SK-N-SH (cell line): ENCODE data around the gene SPATA16. TPM values are rescaled to one million over a fixed set of nuclear protein-coding genes. Genes with fewer than 3 reads are reported as not detected.

Experiments used
- CTCF ChIA-PET: fragments of 300-600, 350-600 bp; formaldehyde crosslinking; extraction: SDS; loops from one replicate; lab custom pipeline; 2021; lab: Yijun Ruan, JAX
- POLR2A ChIA-PET: fragments of 350-600 bp; sonication (Branson Sonifier 250); formaldehyde crosslinking; extraction: SDS; loops from one replicate; lab custom pipeline; 2020; ENCODE audit warnings: antibody characterized with exemption, inconsistent platforms; lab: Yijun Ruan, JAX
- DNase-seq: peaks from one replicate; pipeline ENCODE4 v3.0.0; 2012
- H2AFZ ChIP-seq: fragments of 200-600 bp; sonication (generic); 2 replicates; pipeline ENCODE4 v1.8.1; 2016; ENCODE audit warnings: antibody characterized with exemption, mild to moderate bottlenecking, low read depth
- H3F3A ChIP-seq: fragments of 200-600 bp; sonication (generic); replicated peaks from 2 replicates; pipeline ENCODE3; 2016; ENCODE audit warnings: antibody characterized with exemption, mild to moderate bottlenecking; ENCODE audit not compliant: insufficient read depth
- H3K27ac ChIP-seq, 2 experiments: fragments of 200-500 bp in 1 of 2; fragments of 200-600 bp in 1 of 2; sonication (Bioruptor generic) in 1 of 2; sonication (generic), shearing (Covaris generic) in 1 of 2; 2 replicates each; pipeline versions ENCODE4 v1.5.1 to v1.6.1; 2014 to 2016; ENCODE audit warnings: low read depth in 2 of 2, inconsistent platforms in 1 of 2, low read length in 1 of 2, mild to moderate bottlenecking in 1 of 2, mixed read lengths in 1 of 2
- H3K27me3 ChIP-seq: fragments of 200-600 bp; sonication (generic), shearing (Covaris generic); 2 replicates; pipeline ENCODE4 v1.6.1; 2016; ENCODE audit warnings: mixed run types; ENCODE audit not compliant: insufficient read depth
- H3K36me3 ChIP-seq, 2 experiments: fragments of 200-500 bp in 1 of 2; fragments of 200-600 bp in 1 of 2; sonication (Bioruptor generic) in 1 of 2; sonication (generic) in 1 of 2; replicated peaks in 1 of 2; 2 replicates each; pipeline versions ENCODE3 to v1.5.1; 2014 to 2016; ENCODE audit warnings: low read length in 1 of 2, mild to moderate bottlenecking in 1 of 2; ENCODE audit not compliant: insufficient read depth in 2 of 2, control insufficient read depth in 1 of 2
- H3K4me1 ChIP-seq, 2 experiments: fragments of 200-500 bp in 1 of 2; fragments of 200-600 bp in 1 of 2; sonication (Bioruptor generic) in 1 of 2; sonication (generic), shearing (Covaris generic) in 1 of 2; 2 replicates each; pipeline versions ENCODE4 v1.5.1 to v1.6.1; 2014 to 2016; ENCODE audit warnings: low read depth in 1 of 2, low read length in 1 of 2, mixed run types in 1 of 2; ENCODE audit not compliant: insufficient read depth in 2 of 2, control insufficient read depth in 1 of 2
- H3K4me2 ChIP-seq: fragments of 200-600 bp; sonication (generic), shearing (Covaris generic); 2 replicates; pipeline ENCODE4 v1.6.1; 2017; ENCODE audit warnings: mixed run types
- H3K4me3 ChIP-seq, 2 experiments: fragments of 200-500 bp in 1 of 2; fragments of 200-600 bp in 1 of 2; sonication (Bioruptor generic) in 1 of 2; sonication (generic), shearing (Covaris generic) in 1 of 2; 2 replicates each; pipeline versions ENCODE4 v1.5.1 to v1.8.1; 2014 to 2016; ENCODE audit warnings: low read depth in 2 of 2, inconsistent platforms in 1 of 2, low read length in 1 of 2, mild to moderate bottlenecking in 1 of 2, mixed read lengths in 1 of 2, moderate library complexity in 1 of 2
- H3K79me2 ChIP-seq: fragments of 200-600 bp; sonication (generic); 2 replicates; pipeline ENCODE4 v1.8.1; 2017; ENCODE audit warnings: mild to moderate bottlenecking; ENCODE audit not compliant: insufficient read depth
- H3K9ac ChIP-seq: fragments of 200-600 bp; sonication (generic); 2 replicates; pipeline ENCODE4 v1.6.1; 2017; ENCODE audit warnings: mixed run types
- H3K9me2 ChIP-seq: fragments of 200-600 bp; sonication (generic); 2 replicates; pipeline ENCODE4 v1.6.1; 2017; ENCODE audit warnings: mixed run types
- H3K9me3 ChIP-seq: fragments of 200-600 bp; sonication (generic); 2 replicates; pipeline ENCODE4 v1.6.1; 2017; ENCODE audit warnings: mixed run types, mild to moderate bottlenecking, moderate library complexity
- H4K20me1 ChIP-seq: fragments of 200-600 bp; sonication (generic); 2 replicates; pipeline ENCODE4 v1.6.1; 2017; ENCODE audit warnings: mild to moderate bottlenecking, mixed run types; ENCODE audit not compliant: insufficient read depth
- CHD2 ChIP-seq: fragments of 150-350 bp; IDR thresholded peaks from 2 replicates; pipeline ENCODE4 v1.6.1; 2018; ENCODE audit warnings: low read length; ENCODE audit not compliant: partially characterized antibody
- ELF1 ChIP-seq: IDR thresholded peaks from 2 replicates; pipeline ENCODE4 v1.4.0; 2012
- EP300 ChIP-seq, 2 experiments: IDR thresholded peaks; 2 replicates each; pipeline versions ENCODE4 v1.4.0 to v1.6.1; 2012; ENCODE audit warnings: borderline replicate concordance in 1 of 2, low read depth in 1 of 2, low read length in 1 of 2
- EZH2phosphoT487 ChIP-seq: fragments of 200-600 bp; sonication (generic); IDR thresholded peaks from 2 replicates; pipeline ENCODE4 v1.6.1; 2017; ENCODE audit warnings: low read depth, mixed run types, mild to moderate bottlenecking, antibody characterized with exemption, moderate library complexity, borderline replicate concordance
- FOSL2 ChIP-seq: IDR thresholded peaks from 2 replicates; pipeline ENCODE4 v1.4.0; 2012; ENCODE audit warnings: low read depth, mild to moderate bottlenecking, moderate library complexity, borderline replicate concordance
- FOXM1 ChIP-seq: IDR thresholded peaks from 2 replicates; pipeline ENCODE4 v1.4.0; 2012; ENCODE audit warnings: low read depth, mild to moderate bottlenecking
- GABPA ChIP-seq: IDR thresholded peaks from 2 replicates; pipeline ENCODE4 v1.4.0; 2012; ENCODE audit warnings: low read depth, mild to moderate bottlenecking
- GATA2 ChIP-seq: sonication (generic); formaldehyde crosslinking; IDR thresholded peaks from 2 replicates; pipeline ENCODE4 v1.5.0; 2020; ENCODE audit warnings: mild to moderate bottlenecking, missing genetic modification reagents
- JUND ChIP-seq: IDR thresholded peaks from 2 replicates; pipeline ENCODE4 v1.4.0; 2012
- MAX ChIP-seq: IDR thresholded peaks from 2 replicates; pipeline ENCODE4 v1.4.0; 2012; ENCODE audit warnings: low read depth
- MEF2A ChIP-seq: IDR thresholded peaks from 2 replicates; pipeline ENCODE4 v1.4.0; 2012; ENCODE audit warnings: low read depth, borderline replicate concordance
- MXI1 ChIP-seq: IDR thresholded peaks from 2 replicates; pipeline ENCODE4 v1.6.1; 2012; ENCODE audit warnings: mild to moderate bottlenecking, low read depth, low read length, improper control_type of control experiment
- NFIC ChIP-seq: IDR thresholded peaks from 2 replicates; pipeline ENCODE4 v1.4.0; 2012; ENCODE audit warnings: borderline replicate concordance
- NRF1 ChIP-seq: IDR thresholded peaks from 2 replicates; pipeline ENCODE4 v1.6.1; 2012; ENCODE audit warnings: low read depth, mild to moderate bottlenecking, low read length
- PBX3 ChIP-seq: IDR thresholded peaks from 2 replicates; pipeline ENCODE4; 2012
- TAF1 ChIP-seq: IDR thresholded peaks from 2 replicates; pipeline ENCODE4 v1.6.1; 2012; ENCODE audit warnings: low read depth, mild to moderate bottlenecking, low read length, moderate library complexity, borderline replicate concordance
- TEAD4 ChIP-seq: IDR thresholded peaks from 2 replicates; pipeline ENCODE4 v1.4.0; 2012; ENCODE audit warnings: mild to moderate bottlenecking, borderline replicate concordance; ENCODE audit not compliant: insufficient read depth
- USF1 ChIP-seq: IDR thresholded peaks from 2 replicates; pipeline ENCODE4 v1.4.0; 2012; ENCODE audit warnings: low read depth, borderline replicate concordance
- USF2 ChIP-seq: fragments of 150-350 bp; IDR thresholded peaks from 2 replicates; pipeline ENCODE4 v1.6.1; 2017; ENCODE audit warnings: antibody characterized with exemption, low read length, low read depth, borderline replicate concordance
- ZBTB33 ChIP-seq: IDR thresholded peaks from 2 replicates; pipeline ENCODE4 v1.4.0; 2012; ENCODE audit warnings: low read depth, borderline replicate concordance
- WGBS: methylation state at CpG from one replicate; pipeline ENCODE4 v1.1.6; 2017; ENCODE audit warnings: low lambda C conversion rate; 5-methylcytosine and 5-hydroxymethylcytosine counted together
- polyA plus RNA-seq, 3 experiments: library from polyadenylated mRNA; depleted of rRNA; stranded (reverse); fragments of >200 nt; gene quantifications; 2 replicates each; pipeline ENCODE4 v1.2.3, GENCODE V29; 2012

SPATA16 gene
- polyA plus RNA-seq, 1 of the 3 experiments (the other 2 are of a cell fraction) = not detected

- DNase-seq = no peak
- no peaks in the 10 kb centered on the region for H3K9me2 ChIP-seq
- H3K4me3 ChIP-seq = no peak overlapping the region
- H3K36me3 ChIP-seq = no peaks in the 10 kb centered on the region
- H3K9me3 ChIP-seq = no peaks in the 10 kb centered on the region
- no peaks in the 10 kb centered on the region for H3K27me3 ChIP-seq
- no peaks in the 10 kb centered on the region for H4K20me1 ChIP-seq
- H3K9ac ChIP-seq = no peak overlapping the region
- WGBS = 22% methylated on average over 4 of the region's 4 CpGs
- H3K4me2 ChIP-seq = no peak overlapping the region
- POLR2A ChIA-PET = no interaction called here
- no peaks in the 10 kb centered on the region for H3K4me1 ChIP-seq
- no peaks in the 10 kb centered on the region for H3F3A ChIP-seq
- no peak overlapping the region for H2AFZ ChIP-seq
- CTCF ChIA-PET = no interaction called here
- no peak overlapping the region for H3K27ac ChIP-seq
- no peaks in the 10 kb centered on the region for H3K79me2 ChIP-seq
- TF ChIP-seq NFIC (no peak), TAF1 (no peak), PBX3 (no peak), EZH2phosphoT487 (no peak), FOSL2 (no peak), ZBTB33 (no peak), EP300 (IDR thresholded peaks at IDR 0.05; ENCODE audit: borderline replicate concordance in 1 of 2, low read depth in 1 of 2, low read length in 1 of 2) (no peak), FOXM1 (no peak), NRF1 (no peak), TEAD4 (no peak), MXI1 (no peak)
Observed at GRCh38 chr3:172840913-172841312, 300.1 kb downstream of the SPATA16 start.

- no peak overlapping the region for H3K4me3 ChIP-seq
- H3K4me2 ChIP-seq = no peak overlapping the region
- 68% methylated on average over 4 of the region's 4 CpGs for WGBS
- H4K20me1 ChIP-seq = no peaks in the 10 kb centered on the region
- no peaks in the 10 kb centered on the region for H3K36me3 ChIP-seq
- no peak overlapping the region for H3K9ac ChIP-seq
- H3K79me2 ChIP-seq = no peaks in the 10 kb centered on the region
- CTCF ChIA-PET = no interaction called here
- H3K27me3 ChIP-seq = no peaks in the 10 kb centered on the region
- TF ChIP-seq MXI1 (no peak), USF2 (no peak), MAX (no peak), USF1 (no peak), JUND (no peak), MEF2A (no peak), GABPA (no peak), CHD2 (no peak), ELF1 (no peak), PBX3 (no peak), GATA2 (no peak)
- TF ChIP-seq, all 33 proteins: peak for 0
- Histone ChIP-seq H3F3A (no peaks in the 10 kb centered on the region), H3K27ac (no peak overlapping the region), H3K4me1 (no peaks in the 10 kb centered on the region), H2AFZ (no peak overlapping the region), H3K9me3 (no peaks in the 10 kb centered on the region), H3K9me2 (no peaks in the 10 kb centered on the region)
- no peak for DNase-seq
- POLR2A ChIA-PET = no interaction called here
Observed at GRCh38 chr3:172840463-172840862, 300.6 kb downstream of the SPATA16 start.
